Heart right ventricle (tissue), 16 donors: ENCODE measurements around the gene AKNA. TPM values are rescaled to one million over a fixed set of nuclear protein-coding genes. Genes with fewer than 3 reads are reported as not detected.

ENCODE experiments used
- ATAC-seq, 8 donors: fragments of 200-7000 bp; cut with Tn5 transposase; one replicate each; pipeline ENCODE4 v1.9.1; 2020; ENCODE audit warnings: mild to moderate bottlenecking in 8 of 8, moderate library complexity in 8 of 8, moderate number of reproducible peaks in 1 of 8
- DNase-seq, 2 donors: peaks; one replicate each; pipeline ENCODE4 v3.0.0-alpha.2; 2020
- H3K27ac ChIP-seq, 10 donors: fragments of 200-600 bp; sonication (generic) in 2 of 10; one replicate each; pipeline versions ENCODE4 v1.5.0 to v1.8.0; 2020 to 2022; ENCODE audit warnings: mild to moderate bottlenecking in 3 of 10
- H3K27me3 ChIP-seq, 7 donors: fragments of 200-600 bp; one replicate each; pipeline ENCODE4 v1.8.0; 2021 to 2022; ENCODE audit warnings: mild to moderate bottlenecking in 2 of 7
- H3K36me3 ChIP-seq, 9 donors: fragments of 200-600 bp; sonication (generic) in 1 of 9; one replicate each; pipeline versions ENCODE4 v1.5.0 to v1.8.0; 2020 to 2022; ENCODE audit warnings: mild to moderate bottlenecking in 2 of 9
- H3K4me1 ChIP-seq, 9 donors: fragments of 200-600 bp; sonication (generic) in 1 of 9; one replicate each; pipeline versions ENCODE4 v1.5.0 to v1.8.0; 2020 to 2022; ENCODE audit warnings: mild to moderate bottlenecking in 4 of 9
- H3K4me3 ChIP-seq, 10 donors: fragments of 200-600 bp; sonication (generic) in 2 of 10; one replicate each; pipeline versions ENCODE4 v1.5.0 to v1.8.0; 2020 to 2022; ENCODE audit warnings: mild to moderate bottlenecking in 7 of 10, moderate library complexity in 2 of 10
- H3K9me3 ChIP-seq, 11 donors: fragments of 200-600 bp in 10 of 11; sonication (generic) in 2 of 11; one replicate each; pipeline versions ENCODE4 v1.5.0 to v1.8.0; 2013 to 2022; ENCODE audit warnings: mild to moderate bottlenecking in 2 of 11, control low read depth in 1 of 11, moderate library complexity in 1 of 11
- CTCF ChIP-seq, 9 donors: fragments of 200-600 bp; sonication (generic) in 2 of 9; IDR thresholded peaks; one replicate each; pipeline versions ENCODE4 v1.5.0 to v1.8.0; 2021 to 2022; ENCODE audit warnings: antibody characterized with exemption in 9 of 9, mild to moderate bottlenecking in 5 of 9, moderate library complexity in 1 of 9
- WGBS, 2 donors: extraction: QIAGEN DNeasy Blood & Tissue Kit; methylation state at CpG; one replicate each; pipeline ENCODE4 v1.1.7; 2013; ENCODE audit warnings: inconsistent platforms in 1 of 2; 5-methylcytosine and 5-hydroxymethylcytosine counted together
- intact Hi-C, 10 donors: fragments of 100-400 bp; cut with DNase I; formaldehyde crosslinking; loops; one replicate each; pipeline versions ENCODE4 v1.11.1 to v1.14.2; 2022
- polyA plus RNA-seq, 2 donors: library from polyadenylated mRNA; stranded (reverse); fragments of 200-250 nt; gene quantifications; one replicate each; pipeline ENCODE4 v1.2.3, GENCODE V29; 2013
- total RNA-seq, 10 donors: library from RNA; stranded (reverse); fragmentation: NEBNext Ultra II Directional in 3 of 10; extraction: Animal tissue kit (Norgen Biotek cat#: 25700) in 3 of 10; gene quantifications; one replicate each; pipeline versions ENCODE4 v1.2.1 to v1.2.4, GENCODE V29; 2021 to 2023
- donor health status: Arrhythmogenic right ventricular cardiomyopathy.
- donor health status: ischemic (EF 13 %, LVEDD 7.1; RV severe dilation, severe dysfunction).
- donor health status: healthy with polysubstance abuse.
- donor health status: DM: no; HTN: yes; CAD: no.
- donor health status: DM: no; HTN: no; CAD: no.
- donor health status: ischemic (EF 25% LVEDD 6.9; RV normal size, moderate dysfunction).
- donor health status: ischemic (EF 25% LVEDD 5.7; RV mildly dilated, moderate dysfunction).
- donor health status: healthy.
- donor health status: DM: yes; HTN: yes; CAD: no.
- donor health status: Ischemic cardiomyopathy.
- donor health status: ischemic (EF 35%, LVEDD 5.7; RV mildly dilated, moderate dysfunction).
- donor health status: nonischemic (EF 11% LVEDD 7.7; RV severe dilation, severe dysfunction).
- donor health status: DM: yes; HTN: yes; CAD: no.
- donor health status: PGD.
- donor health status: ischemic (EF 29% LVEDD 5.4; RV normal size, mild dysfunction).
- donor health status: nonischemic (EF 23%, LVEDD 6.1; RV moderate dilation, normal function).

The AKNA gene
- total and polyA plus RNA-seq, 12 donors = 2.7 to 20.5 (median 4.6) TPM

- peaks cover 0 to 32% (median 0%) of the 10 kb centered on the region in 9 donors for H3K36me3 ChIP-seq
- no peaks in the 10 kb centered on the region for H3K27me3 ChIP-seq
- WGBS, 2 donors = 82 to 83% methylated on average over 5 of the region's 5 CpGs
- DNase-seq = no peak
- intact Hi-C loops = loop anchor here in 1 of 10 donors (5.0 kb wide), 1 partner anchor 196 kb away; no protein-coding TSS in a partner anchor
- no peak for ATAC-seq
- H3K9me3 ChIP-seq = no peaks in the 10 kb centered on the region
- peaks cover 0 to 15% (median 5%) of the 10 kb centered on the region in 9 donors for H3K4me1 ChIP-seq
- no peak for TF ChIP-seq CTCF (IDR thresholded peaks at IDR 0.05)
- H3K4me3 ChIP-seq = no peak overlapping the region
- H3K27ac ChIP-seq = no peak overlapping the region
Observed at GRCh38 chr9:114303571-114303970, 84.2 kb downstream of the AKNA start.

DNA sequence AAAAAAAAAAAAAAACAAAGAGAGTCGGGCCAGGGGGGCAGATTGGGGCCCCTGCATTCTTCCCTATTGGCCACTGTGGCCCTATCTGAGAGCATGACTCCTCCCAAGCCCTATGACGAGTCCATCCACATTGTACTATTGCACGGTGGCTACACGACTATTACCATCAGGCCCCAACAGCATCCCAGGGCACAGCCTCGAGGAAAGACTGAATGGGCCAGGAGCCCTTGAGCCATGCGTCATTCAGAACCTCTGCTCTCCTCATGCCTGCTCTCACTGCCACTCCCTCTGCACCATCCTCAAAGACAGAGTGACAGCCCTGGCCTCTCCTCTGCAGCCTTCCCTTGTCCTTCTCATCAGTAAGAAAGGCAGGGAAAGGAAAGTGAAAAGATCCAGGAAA lies 85.1 kb downstream of the AKNA start:
- intact Hi-C loops = loop anchor here in 1 of 10 donors (5.0 kb wide), 1 partner anchor 195 kb away; no protein-coding TSS in a partner anchor
- no peak for ATAC-seq
- no peak overlapping the region for H3K27ac ChIP-seq

GRCh38 chr9:114301798-114302565 lies 85.8 kb downstream of the AKNA start:
- DNase-seq (no peak), ATAC-seq (no peak)
- intact Hi-C loops = loop anchor here in 1 of 10 donors (5.0 kb wide), 1 partner anchor 195 kb away; no protein-coding TSS in a partner anchor
- Histone ChIP-seq H3K27me3 (no peaks in the 10 kb centered on the region), H3K27ac (no peak overlapping the region), H3K9me3 (no peaks in the 10 kb centered on the region), H3K4me1 (peaks cover 0 to 15% (median 5%) of the 10 kb centered on the region in 9 donors), H3K36me3 (peaks cover 0 to 40% (median 0%) of the 10 kb centered on the region in 9 donors), H3K4me3 (no peak overlapping the region)
- WGBS, 2 donors = 83 to 87% methylated on average over 15 of the region's 15 CpGs
- TF ChIP-seq CTCF (IDR thresholded peaks at IDR 0.05) = no peak

More for the DNA sequence above, 85.1 kb downstream of the AKNA start:
- H3K36me3 ChIP-seq = peaks cover 0 to 38% (median 0%) of the 10 kb centered on the region in 9 donors
- DNase-seq = no peak
- no peaks in the 10 kb centered on the region for H3K27me3 ChIP-seq
- 75 to 85% methylated on average over 6 of the region's 6 CpGs for WGBS, 2 donors
- TF ChIP-seq CTCF (IDR thresholded peaks at IDR 0.05) = no peak
- H3K9me3 ChIP-seq = no peaks in the 10 kb centered on the region
- H3K4me3 ChIP-seq = no peak overlapping the region
- peaks cover 0 to 15% (median 5%) of the 10 kb centered on the region in 9 donors for H3K4me1 ChIP-seq

DNA sequence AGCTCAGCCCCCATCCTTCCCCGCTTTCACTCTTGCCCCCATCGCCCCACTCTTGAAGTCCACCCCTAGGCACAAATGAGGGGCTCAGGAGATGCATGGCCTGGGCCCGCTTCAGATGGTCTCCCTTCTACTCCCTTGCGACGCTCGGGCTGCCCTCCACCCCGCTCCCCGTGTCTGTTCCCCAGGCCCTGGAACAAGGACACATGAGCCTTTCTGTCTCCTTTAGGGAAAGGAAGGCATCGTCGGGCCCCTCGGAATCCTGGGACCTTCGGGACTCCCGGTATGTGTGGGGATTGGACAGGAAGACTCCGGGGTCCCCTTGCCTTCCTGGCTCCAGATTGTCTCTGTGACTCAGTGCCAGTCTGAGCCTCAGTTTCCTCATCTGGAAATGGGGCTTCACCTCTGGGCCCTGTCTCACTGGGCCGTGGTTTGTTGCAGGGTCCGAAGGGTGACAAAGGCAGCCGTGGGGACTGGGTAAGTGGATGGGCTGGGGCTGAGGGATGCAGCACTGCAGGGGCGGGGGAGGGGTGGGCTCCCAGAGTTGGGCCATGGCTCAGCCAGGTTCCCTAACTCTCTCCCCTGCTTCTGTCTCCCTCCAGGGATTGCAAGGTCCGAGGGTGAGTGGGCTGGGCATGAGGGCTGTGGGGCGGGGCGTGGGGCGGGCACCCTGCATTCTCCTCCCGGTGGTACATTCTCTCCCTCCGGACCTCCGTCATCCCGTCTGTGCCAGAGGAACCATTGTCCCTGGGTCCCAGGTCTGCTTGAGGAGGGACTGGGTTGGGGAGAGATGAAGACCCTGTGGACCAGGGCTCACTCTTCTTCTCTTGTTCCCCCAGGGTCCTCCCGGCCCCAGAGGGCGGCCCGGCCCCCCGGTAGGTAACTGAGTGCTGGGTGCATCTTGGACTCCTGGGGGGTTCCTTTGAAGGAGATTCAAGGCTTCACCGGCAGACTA lies 86.7 kb downstream of the AKNA start:
- Histone ChIP-seq H3K4me3 (no peak overlapping the region), H3K36me3 (peaks cover 0 to 42% (median 0%) of the 10 kb centered on the region in 9 donors), H3K27ac (no peak overlapping the region), H3K4me1 (peaks cover 0 to 15% (median 5%) of the 10 kb centered on the region in 9 donors), H3K27me3 (no peaks in the 10 kb centered on the region), H3K9me3 (peaks cover 0 to 6% (median 0%) of the 10 kb centered on the region in 11 donors)
- no peak for ATAC-seq
- intact Hi-C loops = loop anchor here in 1 of 10 donors (5.0 kb wide), 1 partner anchor 194 kb away; no protein-coding TSS in a partner anchor
- TF ChIP-seq CTCF (IDR thresholded peaks at IDR 0.05) = no peak
- no peak for DNase-seq
- WGBS, 2 donors = 94% methylated on average over 31 of the region's 31 CpGs
